NOMO-1 treated with dmso at 0.1 percent for 144 hours (cell line): ENCODE results near the gene EFHC2.

Experiments
- DNase-seq: peaks from one replicate; lab custom pipeline; 2025; ENCODE audit not compliant: unreplicated experiment; lab: John Stamatoyannopoulos, UW

Gene EFHC2

GRCh38 chrX:44291468-44292092 lies 51.9 kb downstream of the EFHC2 start:
- DNase-seq: no peak

GRCh38 chrX:44290718-44291117 lies 52.8 kb downstream of the EFHC2 start:
- no peak for DNase-seq

GRCh38 chrX:44282753-44283152 lies 60.7 kb downstream of the EFHC2 start:
- no peak for DNase-seq

GRCh38 chrX:44280116-44280515 lies 63.4 kb downstream of the EFHC2 start:
- DNase-seq: no peak

- no peak for DNase-seq
Measured at GRCh38 chrX:44274096-44274495, 69.4 kb downstream of the EFHC2 start.

- no peak for DNase-seq
Measured at GRCh38 chrX:44267861-44268260, 75.6 kb downstream of the EFHC2 start.

GRCh38 chrX:44267116-44267515 lies 76.4 kb downstream of the EFHC2 start:
- DNase-seq: no peak

- no peak for DNase-seq
Measured at GRCh38 chrX:44265559-44265958, 77.9 kb downstream of the EFHC2 start.

GRCh38 chrX:44264936-44265335 lies 78.5 kb downstream of the EFHC2 start:
- DNase-seq: no peak

- no peak for DNase-seq
Measured at GRCh38 chrX:44261286-44261685, 82.2 kb downstream of the EFHC2 start.

- no peak for DNase-seq
Measured at GRCh38 chrX:44260609-44261008, 82.9 kb downstream of the EFHC2 start.

- DNase-seq: peak; percentile 42
Measured at GRCh38 chrX:44255742-44256141, 87.7 kb downstream of the EFHC2 start.

- DNase-seq: no peak
Measured at GRCh38 chrX:44253575-44253942, 89.9 kb downstream of the EFHC2 start.

- peak; percentile 17 for DNase-seq
Measured at GRCh38 chrX:44252688-44253574, 90.5 kb downstream of the EFHC2 start.

- peak; percentile 8 for DNase-seq
Measured at GRCh38 chrX:44247468-44247867, 96.0 kb downstream of the EFHC2 start.

GRCh38 chrX:44246826-44247225 lies 96.6 kb downstream of the EFHC2 start:
- no peak for DNase-seq

- DNase-seq: no peak
Measured at GRCh38 chrX:44245733-44246132, 97.7 kb downstream of the EFHC2 start.

GRCh38 chrX:44244008-44244407 lies 99.5 kb downstream of the EFHC2 start:
- DNase-seq: no peak

- no peak for DNase-seq
Measured at GRCh38 chrX:44241546-44241945, 101.9 kb downstream of the EFHC2 start.

GRCh38 chrX:44240036-44240435 lies 103.4 kb downstream of the EFHC2 start:
- no peak for DNase-seq

GRCh38 chrX:44239036-44239435 lies 104.4 kb downstream of the EFHC2 start:
- DNase-seq: no peak

- DNase-seq: no peak
Measured at GRCh38 chrX:44235534-44235933, 107.9 kb downstream of the EFHC2 start.

- DNase-seq: no peak
Measured at GRCh38 chrX:44234541-44234940, 108.9 kb downstream of the EFHC2 start.
